Natural killer cell (primary cell): ENCODE measurements around the gene PYCR2. TPM values are rescaled to one million over a fixed set of nuclear protein-coding genes. Genes with fewer than 3 reads are reported as not detected.

Source experiments
- ATAC-seq, 3 donors: fragments of 150-1000 bp in 2 of 3; fragments of 200-7000 bp in 1 of 3; cut with Tn5 transposase; 1 replicate in 1 of 3; 2 replicates in 2 of 3; pipeline ENCODE4 v1.10.0; 2021; ENCODE audit warnings: mild to moderate bottlenecking in 2 of 3, moderate library complexity in 2 of 3
- DNase-seq, 2 donors: peaks; one replicate each; pipeline versions ENCODE4 v3.0.0 to v3.0.0-alpha.2; 2013 to 2021; ENCODE audit warnings: mixed read lengths in 1 of 2
- H3K27ac ChIP-seq: one replicate; pipeline ENCODE4 v1.5.1; 2013; ENCODE audit warnings: mild to moderate bottlenecking, low read length
- H3K27me3 ChIP-seq: one replicate; pipeline ENCODE4 v1.6.1; 2013; ENCODE audit warnings: low read length; ENCODE audit not compliant: control insufficient read depth, insufficient read depth
- H3K36me3 ChIP-seq: one replicate; pipeline ENCODE4 v1.6.1; 2013; ENCODE audit warnings: low read length; ENCODE audit not compliant: control insufficient read depth, insufficient read depth
- H3K4me1 ChIP-seq: one replicate; pipeline ENCODE4 v1.6.1; 2013; ENCODE audit warnings: low read length; ENCODE audit not compliant: control insufficient read depth, insufficient read depth
- H3K4me3 ChIP-seq: one replicate; pipeline ENCODE4 v1.5.1; 2013; ENCODE audit warnings: low read length
- H3K9me3 ChIP-seq: one replicate; pipeline ENCODE4 v1.6.1; 2013; ENCODE audit warnings: low read length; ENCODE audit not compliant: control insufficient read depth, insufficient read depth
- H3K27ac Mint-ChIP-seq, 2 donors: one replicate each; pipeline ENCODE4 v1.8.0; 2022; ENCODE audit warnings: mild to moderate bottlenecking in 2 of 2, mixed read lengths in 2 of 2, moderate library complexity in 1 of 2
- H3K27me3 Mint-ChIP-seq, 2 donors: one replicate each; pipeline ENCODE4 v1.8.0; 2022; ENCODE audit warnings: low read depth in 2 of 2, mixed read lengths in 2 of 2
- H3K36me3 Mint-ChIP-seq: one replicate; pipeline ENCODE4 v1.8.0; 2022; ENCODE audit warnings: mixed read lengths
- H3K4me1 Mint-ChIP-seq, 2 donors: one replicate each; pipeline ENCODE4 v1.8.0; 2022; ENCODE audit warnings: mixed read lengths in 2 of 2
- H3K4me3 Mint-ChIP-seq: one replicate; pipeline ENCODE4 v1.8.0; 2022; ENCODE audit warnings: mild to moderate bottlenecking, moderate library complexity, mixed read lengths
- H3K9me3 Mint-ChIP-seq, 2 donors: one replicate each; pipeline ENCODE4 v1.8.0; 2022; ENCODE audit warnings: mixed read lengths in 2 of 2
- WGBS: methylation state at CpG from one replicate; pipeline ENCODE4 v1.1.7; 2013; ENCODE audit warnings: missing lambda C conversion rate; ENCODE audit not compliant: insufficient coverage; 5-methylcytosine and 5-hydroxymethylcytosine counted together
- intact Hi-C: fragments of 100-400 bp; cut with micrococcal nuclease; formaldehyde crosslinking; loops from one replicate; pipeline ENCODE4 v1.14.2; 2022
- total RNA-seq, 4 donors: library from RNA; stranded (reverse); fragments of 120-200 nt in 1 of 4; gene quantifications; one replicate each; pipeline versions ENCODE4 v1.2.3 to v1.2.4, GENCODE V29; 2013 to 2022
- TF ChIP-seq, protein P1 (sequence below): fragments of 200-600 bp; IDR thresholded peaks from one replicate; pipeline ENCODE4 v1.8.0; 2022; ENCODE audit warnings: antibody characterized with exemption

The PYCR2 gene
- total RNA-seq, 3 donors from 2014 or later (not counting 1 experiment from before 2014, with no cell fraction given), result 57.7 to 74.5 (median 62.6) TPM

GRCh38 chr1:225874431-225874830 lies 49.6 kb downstream of the PYCR2 start:
- 93% methylated on average over 10 of the region's 11 CpGs for WGBS
- Histone ChIP-seq H3K27me3 (no peaks in the 10 kb centered on the region), H3K36me3 (peaks cover 61% of the 10 kb centered on the region), H3K4me1 (peaks cover 79% of the 10 kb centered on the region), H3K4me3 (no peak overlapping the region), H3K9me3 (no peaks in the 10 kb centered on the region), H3K27ac (no peak overlapping the region)
- intact Hi-C loops, result no loop called here
- no peaks in the 10 kb centered on the region for H3K36me3 Mint-ChIP-seq
- H3K27me3 Mint-ChIP-seq, result no peaks in the 10 kb centered on the region
- no peak overlapping the region for H3K4me3 Mint-ChIP-seq
- TF ChIP-seq, protein P1, sequence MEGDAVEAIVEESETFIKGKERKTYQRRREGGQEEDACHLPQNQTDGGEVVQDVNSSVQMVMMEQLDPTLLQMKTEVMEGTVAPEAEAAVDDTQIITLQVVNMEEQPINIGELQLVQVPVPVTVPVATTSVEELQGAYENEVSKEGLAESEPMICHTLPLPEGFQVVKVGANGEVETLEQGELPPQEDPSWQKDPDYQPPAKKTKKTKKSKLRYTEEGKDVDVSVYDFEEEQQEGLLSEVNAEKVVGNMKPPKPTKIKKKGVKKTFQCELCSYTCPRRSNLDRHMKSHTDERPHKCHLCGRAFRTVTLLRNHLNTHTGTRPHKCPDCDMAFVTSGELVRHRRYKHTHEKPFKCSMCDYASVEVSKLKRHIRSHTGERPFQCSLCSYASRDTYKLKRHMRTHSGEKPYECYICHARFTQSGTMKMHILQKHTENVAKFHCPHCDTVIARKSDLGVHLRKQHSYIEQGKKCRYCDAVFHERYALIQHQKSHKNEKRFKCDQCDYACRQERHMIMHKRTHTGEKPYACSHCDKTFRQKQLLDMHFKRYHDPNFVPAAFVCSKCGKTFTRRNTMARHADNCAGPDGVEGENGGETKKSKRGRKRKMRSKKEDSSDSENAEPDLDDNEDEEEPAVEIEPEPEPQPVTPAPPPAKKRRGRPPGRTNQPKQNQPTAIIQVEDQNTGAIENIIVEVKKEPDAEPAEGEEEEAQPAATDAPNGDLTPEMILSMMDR, result no peak
- peaks cover 34 to 59% of the 10 kb centered on the region in 2 donors for H3K4me1 Mint-ChIP-seq
- H3K27ac Mint-ChIP-seq, result no peak overlapping the region
- H3K9me3 Mint-ChIP-seq, result no peaks in the 10 kb centered on the region
- ATAC-seq, result no peak
- no peak for DNase-seq

GRCh38 chr1:225873281-225873850 lies 50.7 kb downstream of the PYCR2 start:
- H3K27ac ChIP-seq, result no peak overlapping the region
- H3K4me1 ChIP-seq, result peaks cover 68% of the 10 kb centered on the region
- DNase-seq (no peak), ATAC-seq (no peak)
- Mint-ChIP-seq H3K4me1 (peaks cover 24 to 49% of the 10 kb centered on the region in 2 donors), H3K9me3 (no peaks in the 10 kb centered on the region), H3K4me3 (no peak overlapping the region), H3K27ac (peak overlapping the region in 1 of 2 donors; percentile 36), H3K27me3 (no peaks in the 10 kb centered on the region), H3K36me3 (no peaks in the 10 kb centered on the region)
- TF ChIP-seq, protein P1, result no peak
- WGBS, result 95% methylated on average over 10 of the region's 10 CpGs
- intact Hi-C loops, result no loop called here
- H3K4me3 ChIP-seq, result no peak overlapping the region
- no peaks in the 10 kb centered on the region for H3K9me3 ChIP-seq
- H3K27me3 ChIP-seq, result no peaks in the 10 kb centered on the region
- H3K36me3 ChIP-seq, result peaks cover 69% of the 10 kb centered on the region

- Histone ChIP-seq H3K4me3 (no peak overlapping the region), H3K9me3 (no peaks in the 10 kb centered on the region), H3K4me1 (peaks cover 59% of the 10 kb centered on the region), H3K36me3 (peaks cover 74% of the 10 kb centered on the region), H3K27me3 (no peaks in the 10 kb centered on the region), H3K27ac (peak overlapping the region; percentile 44)
- no peaks in the 10 kb centered on the region for H3K9me3 Mint-ChIP-seq
- TF ChIP-seq, protein P1, result no peak
- intact Hi-C loops, result no loop called here
- DNase-seq (no peak), ATAC-seq (peak in 1 of 3 donors; percentile 29)
- H3K4me3 Mint-ChIP-seq, result peak overlapping the region; percentile 28
- peak overlapping the region; percentile 76 to 80 for H3K27ac Mint-ChIP-seq
- no peaks in the 10 kb centered on the region for H3K36me3 Mint-ChIP-seq
- H3K4me1 Mint-ChIP-seq, result peaks cover 18 to 43% of the 10 kb centered on the region in 2 donors
- 50% methylated on average over 3 of the region's 3 CpGs for WGBS
- H3K27me3 Mint-ChIP-seq, result no peaks in the 10 kb centered on the region
Observed at GRCh38 chr1:225872075-225872430, 52.0 kb downstream of the PYCR2 start.
